ACC112 (cell line): ENCODE measurements around the gene SLC39A12.
"Not testable (repeated sequence)": the region's sequence is repeated elsewhere in the genome, so short reads cannot be mapped to it uniquely, and the experiment has no call there.

Source experiments
- H2AFZ ChIP-seq: fragments of 200-600 bp; sonication (generic); one replicate; pipeline ENCODE4 v1.6.0; 2017; ENCODE audit warnings: antibody characterized with exemption, low read length; ENCODE audit not compliant: unreplicated experiment
- H3K27ac ChIP-seq: fragments of 200-600 bp; sonication (generic); 2 replicates; pipeline ENCODE4 v1.5.1; 2014; ENCODE audit warnings: low read depth, mild to moderate bottlenecking, antibody characterized with exemption, low read length, moderate library complexity
- H3K27me3 ChIP-seq: fragments of 200-600 bp; sonication (generic); 2 replicates; pipeline ENCODE4 v1.6.1; 2014; ENCODE audit warnings: mild to moderate bottlenecking, antibody characterized with exemption, low read length, moderate library complexity, mixed read lengths; ENCODE audit not compliant: insufficient read depth
- H3K36me3 ChIP-seq: fragments of 200-600 bp; sonication (generic); 2 replicates; pipeline ENCODE4 v1.6.1; 2016; ENCODE audit warnings: mild to moderate bottlenecking, antibody characterized with exemption, low read length, moderate library complexity, mixed read lengths; ENCODE audit not compliant: insufficient read depth
- H3K4me1 ChIP-seq: fragments of 200-600 bp; sonication (generic); one replicate; pipeline ENCODE4 v1.6.1; 2016; ENCODE audit warnings: low read length, mixed read lengths; ENCODE audit not compliant: insufficient read depth, unreplicated experiment, control insufficient read depth
- H3K4me3 ChIP-seq: fragments of 200-600 bp; sonication (generic); 2 replicates; pipeline ENCODE4 v1.5.1; 2014; ENCODE audit warnings: mild to moderate bottlenecking, low read depth, low read length
- H3K79me2 ChIP-seq: fragments of 200-600 bp; sonication (generic); one replicate; pipeline ENCODE4 v1.6.0; 2016; ENCODE audit warnings: low read length; ENCODE audit not compliant: control insufficient read depth, unreplicated experiment, insufficient read depth

SLC39A12 gene

GRCh38 chr10:17918187-17918903, 33.4 kb upstream of the SLC39A12 start:
- H3K4me3 ChIP-seq = no peak overlapping the region
- H2AFZ ChIP-seq = no peak overlapping the region
- H3K79me2 ChIP-seq = no peaks in the 10 kb centered on the region
- no peak overlapping the region for H3K27ac ChIP-seq
- no peaks in the 10 kb centered on the region for H3K27me3 ChIP-seq
- peaks cover 7% of the 10 kb centered on the region for H3K4me1 ChIP-seq
- no peaks in the 10 kb centered on the region for H3K36me3 ChIP-seq

- Histone ChIP-seq H3K36me3 (no peaks in the 10 kb centered on the region), H3K79me2 (no peaks in the 10 kb centered on the region), H3K4me3 (no peak overlapping the region), H3K27ac (no peak overlapping the region), H2AFZ (no peak overlapping the region), H3K4me1 (peaks cover 20% of the 10 kb centered on the region), H3K27me3 (no peaks in the 10 kb centered on the region)
These were observed 30.3 kb upstream of the SLC39A12 start for GRCh38 chr10:17921378-17921777.

GRCh38 chr10:17923728-17924127, 28.0 kb upstream of the SLC39A12 start:
- H2AFZ ChIP-seq = peak overlapping the region; percentile 19
- H3K27me3 ChIP-seq = no peaks in the 10 kb centered on the region
- H3K36me3 ChIP-seq = no peaks in the 10 kb centered on the region
- no peak overlapping the region; the same call in 1 of the 2 replicates for H3K4me3 ChIP-seq
- H3K4me1 ChIP-seq = peaks cover 20% of the 10 kb centered on the region
- H3K79me2 ChIP-seq = no peaks in the 10 kb centered on the region
- peak overlapping the region; percentile 71 for H3K27ac ChIP-seq

GRCh38 chr10:17943033-17943745, 8.5 kb upstream of the SLC39A12 start:
- no peaks in the 10 kb centered on the region for H3K79me2 ChIP-seq

GRCh38 chr10:17950269-17950668, 1.4 kb upstream of the SLC39A12 start:
- not testable (repeated sequence) for H3K79me2 ChIP-seq, H2AFZ ChIP-seq, H3K27ac ChIP-seq, H3K4me3 ChIP-seq, H3K36me3 ChIP-seq, H3K27me3 ChIP-seq
- peaks cover 20% of the 10 kb centered on the region for H3K4me1 ChIP-seq

More at GRCh38 chr10:17943033-17943745, 8.5 kb upstream of the SLC39A12 start:
- H3K27me3 ChIP-seq = no peaks in the 10 kb centered on the region
- H3K4me1 ChIP-seq = no peaks in the 10 kb centered on the region
- H3K27ac ChIP-seq = no peak overlapping the region
- H2AFZ ChIP-seq = no peak overlapping the region
- no peak overlapping the region for H3K4me3 ChIP-seq
- H3K36me3 ChIP-seq = no peaks in the 10 kb centered on the region

- no peaks in the 10 kb centered on the region for H3K27me3 ChIP-seq
These were observed 992 bp upstream of the SLC39A12 start for GRCh38 chr10:17950726-17951125.

GRCh38 chr10:17954372-17954771, 2.7 kb downstream of the SLC39A12 start:
- Histone ChIP-seq H3K27ac (0 out of 2 replicates have a peak overlapping the region, but pooled peaks have one; percentile 1), H3K4me1 (peaks cover 21% of the 10 kb centered on the region)
- not testable (repeated sequence) for H3K4me3 ChIP-seq, H3K27me3 ChIP-seq, H3K36me3 ChIP-seq, H3K79me2 ChIP-seq, H2AFZ ChIP-seq

More at GRCh38 chr10:17950726-17951125, 992 bp upstream of the SLC39A12 start:
- Histone ChIP-seq H3K27ac (no peak overlapping the region), H3K4me3 (no peak overlapping the region), H3K4me1 (peaks cover 21% of the 10 kb centered on the region), H3K79me2 (no peaks in the 10 kb centered on the region), H3K36me3 (no peaks in the 10 kb centered on the region), H2AFZ (no peak overlapping the region)

- H3K27ac ChIP-seq = peak overlapping the region; percentile 61
- no peaks in the 10 kb centered on the region for H3K36me3 ChIP-seq
- peaks cover 21% of the 10 kb centered on the region for H3K4me1 ChIP-seq
- no peaks in the 10 kb centered on the region for H3K79me2 ChIP-seq
- no peak overlapping the region for H3K4me3 ChIP-seq
- no peak overlapping the region for H2AFZ ChIP-seq
- no peaks in the 10 kb centered on the region for H3K27me3 ChIP-seq
These were observed 3.1 kb downstream of the SLC39A12 start for GRCh38 chr10:17954861-17955260.

- peaks cover 12% of the 10 kb centered on the region for H3K4me1 ChIP-seq
- no peak overlapping the region for H2AFZ ChIP-seq
- no peak overlapping the region for H3K27ac ChIP-seq
- no peak overlapping the region for H3K4me3 ChIP-seq
- H3K36me3 ChIP-seq = no peaks in the 10 kb centered on the region
- H3K27me3 ChIP-seq = no peaks in the 10 kb centered on the region; the same call in 1 of the 2 replicates
- no peaks in the 10 kb centered on the region for H3K79me2 ChIP-seq
These were observed 6.3 kb downstream of the SLC39A12 start for GRCh38 chr10:17958049-17958448.

GRCh38 chr10:17959870-17960269, 8.2 kb downstream of the SLC39A12 start:
- Histone ChIP-seq H3K4me1 (peaks cover 5% of the 10 kb centered on the region), H3K27ac (no peak overlapping the region), H2AFZ (no peak overlapping the region), H3K27me3 (no peaks in the 10 kb centered on the region; the same call in 1 of the 2 replicates), H3K4me3 (no peak overlapping the region), H3K36me3 (no peaks in the 10 kb centered on the region), H3K79me2 (no peaks in the 10 kb centered on the region)
